H1 (cell line): Measurements from ENCODE around the gene GALNT9. TPM values are rescaled to one million over a fixed set of nuclear protein-coding genes. Genes with fewer than 3 reads are reported as not detected.

Experiments used
- HDAC6 ChIP-seq: IDR thresholded peaks from one replicate; pipeline ENCODE4 v1.7.1; 2012; ENCODE audit warnings: low read depth, mild to moderate bottlenecking, inconsistent platforms, low read length, moderate library complexity
- polyA plus RNA-seq, 7 experiments: library from polyadenylated mRNA; depleted of rRNA in 3 of 7; stranded (reverse) in 5 of 7; unstranded in 2 of 7; fragments of >200 nt in 5 of 7; fragments of 200-250 nt in 2 of 7; gene quantifications; 1 replicate in 5 of 7; 2 replicates in 1 of 7; 4 replicates in 1 of 7; pipeline versions ENCODE4 v1.2.1 to v1.2.3, GENCODE V29; 2011 to 2013; ENCODE audit warnings: missing spikeins in 2 of 7, mixed read lengths in 2 of 7
- total RNA-seq: library from RNA; stranded (reverse); fragmentation: NEBNext Ultra II Directional; extraction: Animal tissue kit (Norgen Biotek cat#: 25700); gene quantifications from 2 replicates; pipeline ENCODE4 v1.2.1, GENCODE V29; 2021

The GALNT9 gene
- total and polyA plus RNA-seq, 2 of the 8 experiments (the other 6 are each of a cell fraction or from before 2014, with no cell fraction given) = 2.0 to 3.6 TPM

- no peak for TF ChIP-seq HDAC6
Observed at GRCh38 chr12:132346471-132347175, 17.2 kb upstream of the GALNT9 start (continued).
